ENCODE measurements around the gene CRIP3.

DNA sequence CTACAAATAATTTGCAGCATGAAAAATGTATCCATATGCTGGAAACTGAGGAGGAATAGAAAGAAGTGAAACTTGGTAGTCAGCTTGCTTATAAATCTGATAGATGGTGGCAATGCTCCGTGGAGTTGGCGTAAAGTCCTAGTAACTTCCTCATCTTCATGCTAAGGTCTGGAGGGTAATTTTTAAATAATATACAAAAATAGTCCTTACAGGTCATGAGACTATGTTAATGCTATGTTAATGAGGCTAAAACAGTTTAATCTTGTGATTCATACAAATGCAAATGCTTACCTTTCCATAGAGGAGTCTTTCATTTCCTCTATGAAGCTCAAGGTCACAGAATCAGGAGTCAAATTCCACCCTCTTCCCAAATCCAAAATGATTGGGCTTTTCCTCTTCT, 9.4 kb upstream of the CRIP3 start:
- TF ChIP-seq EGR1 (IDR thresholded peaks at IDR 0.05; ENCODE audit: borderline replicate concordance, low read depth, low read length): no peak
- TF ChIP-seq, protein P1, sequence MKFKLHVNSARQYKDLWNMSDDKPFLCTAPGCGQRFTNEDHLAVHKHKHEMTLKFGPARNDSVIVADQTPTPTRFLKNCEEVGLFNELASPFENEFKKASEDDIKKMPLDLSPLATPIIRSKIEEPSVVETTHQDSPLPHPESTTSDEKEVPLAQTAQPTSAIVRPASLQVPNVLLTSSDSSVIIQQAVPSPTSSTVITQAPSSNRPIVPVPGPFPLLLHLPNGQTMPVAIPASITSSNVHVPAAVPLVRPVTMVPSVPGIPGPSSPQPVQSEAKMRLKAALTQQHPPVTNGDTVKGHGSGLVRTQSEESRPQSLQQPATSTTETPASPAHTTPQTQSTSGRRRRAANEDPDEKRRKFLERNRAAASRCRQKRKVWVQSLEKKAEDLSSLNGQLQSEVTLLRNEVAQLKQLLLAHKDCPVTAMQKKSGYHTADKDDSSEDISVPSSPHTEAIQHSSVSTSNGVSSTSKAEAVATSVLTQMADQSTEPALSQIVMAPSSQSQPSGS (IDR thresholded peaks at IDR 0.05; ENCODE audit: low read length): no peak
- TF ChIP-seq, protein P2, sequence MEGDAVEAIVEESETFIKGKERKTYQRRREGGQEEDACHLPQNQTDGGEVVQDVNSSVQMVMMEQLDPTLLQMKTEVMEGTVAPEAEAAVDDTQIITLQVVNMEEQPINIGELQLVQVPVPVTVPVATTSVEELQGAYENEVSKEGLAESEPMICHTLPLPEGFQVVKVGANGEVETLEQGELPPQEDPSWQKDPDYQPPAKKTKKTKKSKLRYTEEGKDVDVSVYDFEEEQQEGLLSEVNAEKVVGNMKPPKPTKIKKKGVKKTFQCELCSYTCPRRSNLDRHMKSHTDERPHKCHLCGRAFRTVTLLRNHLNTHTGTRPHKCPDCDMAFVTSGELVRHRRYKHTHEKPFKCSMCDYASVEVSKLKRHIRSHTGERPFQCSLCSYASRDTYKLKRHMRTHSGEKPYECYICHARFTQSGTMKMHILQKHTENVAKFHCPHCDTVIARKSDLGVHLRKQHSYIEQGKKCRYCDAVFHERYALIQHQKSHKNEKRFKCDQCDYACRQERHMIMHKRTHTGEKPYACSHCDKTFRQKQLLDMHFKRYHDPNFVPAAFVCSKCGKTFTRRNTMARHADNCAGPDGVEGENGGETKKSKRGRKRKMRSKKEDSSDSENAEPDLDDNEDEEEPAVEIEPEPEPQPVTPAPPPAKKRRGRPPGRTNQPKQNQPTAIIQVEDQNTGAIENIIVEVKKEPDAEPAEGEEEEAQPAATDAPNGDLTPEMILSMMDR (IDR thresholded peaks at IDR 0.05; ENCODE audit: control extremely low read depth in 1 of 3, insufficient read depth in 1 of 3, low read depth in 1 of 3, low read length in 3 of 3): no peak
- TF ChIP-seq, protein P3, sequence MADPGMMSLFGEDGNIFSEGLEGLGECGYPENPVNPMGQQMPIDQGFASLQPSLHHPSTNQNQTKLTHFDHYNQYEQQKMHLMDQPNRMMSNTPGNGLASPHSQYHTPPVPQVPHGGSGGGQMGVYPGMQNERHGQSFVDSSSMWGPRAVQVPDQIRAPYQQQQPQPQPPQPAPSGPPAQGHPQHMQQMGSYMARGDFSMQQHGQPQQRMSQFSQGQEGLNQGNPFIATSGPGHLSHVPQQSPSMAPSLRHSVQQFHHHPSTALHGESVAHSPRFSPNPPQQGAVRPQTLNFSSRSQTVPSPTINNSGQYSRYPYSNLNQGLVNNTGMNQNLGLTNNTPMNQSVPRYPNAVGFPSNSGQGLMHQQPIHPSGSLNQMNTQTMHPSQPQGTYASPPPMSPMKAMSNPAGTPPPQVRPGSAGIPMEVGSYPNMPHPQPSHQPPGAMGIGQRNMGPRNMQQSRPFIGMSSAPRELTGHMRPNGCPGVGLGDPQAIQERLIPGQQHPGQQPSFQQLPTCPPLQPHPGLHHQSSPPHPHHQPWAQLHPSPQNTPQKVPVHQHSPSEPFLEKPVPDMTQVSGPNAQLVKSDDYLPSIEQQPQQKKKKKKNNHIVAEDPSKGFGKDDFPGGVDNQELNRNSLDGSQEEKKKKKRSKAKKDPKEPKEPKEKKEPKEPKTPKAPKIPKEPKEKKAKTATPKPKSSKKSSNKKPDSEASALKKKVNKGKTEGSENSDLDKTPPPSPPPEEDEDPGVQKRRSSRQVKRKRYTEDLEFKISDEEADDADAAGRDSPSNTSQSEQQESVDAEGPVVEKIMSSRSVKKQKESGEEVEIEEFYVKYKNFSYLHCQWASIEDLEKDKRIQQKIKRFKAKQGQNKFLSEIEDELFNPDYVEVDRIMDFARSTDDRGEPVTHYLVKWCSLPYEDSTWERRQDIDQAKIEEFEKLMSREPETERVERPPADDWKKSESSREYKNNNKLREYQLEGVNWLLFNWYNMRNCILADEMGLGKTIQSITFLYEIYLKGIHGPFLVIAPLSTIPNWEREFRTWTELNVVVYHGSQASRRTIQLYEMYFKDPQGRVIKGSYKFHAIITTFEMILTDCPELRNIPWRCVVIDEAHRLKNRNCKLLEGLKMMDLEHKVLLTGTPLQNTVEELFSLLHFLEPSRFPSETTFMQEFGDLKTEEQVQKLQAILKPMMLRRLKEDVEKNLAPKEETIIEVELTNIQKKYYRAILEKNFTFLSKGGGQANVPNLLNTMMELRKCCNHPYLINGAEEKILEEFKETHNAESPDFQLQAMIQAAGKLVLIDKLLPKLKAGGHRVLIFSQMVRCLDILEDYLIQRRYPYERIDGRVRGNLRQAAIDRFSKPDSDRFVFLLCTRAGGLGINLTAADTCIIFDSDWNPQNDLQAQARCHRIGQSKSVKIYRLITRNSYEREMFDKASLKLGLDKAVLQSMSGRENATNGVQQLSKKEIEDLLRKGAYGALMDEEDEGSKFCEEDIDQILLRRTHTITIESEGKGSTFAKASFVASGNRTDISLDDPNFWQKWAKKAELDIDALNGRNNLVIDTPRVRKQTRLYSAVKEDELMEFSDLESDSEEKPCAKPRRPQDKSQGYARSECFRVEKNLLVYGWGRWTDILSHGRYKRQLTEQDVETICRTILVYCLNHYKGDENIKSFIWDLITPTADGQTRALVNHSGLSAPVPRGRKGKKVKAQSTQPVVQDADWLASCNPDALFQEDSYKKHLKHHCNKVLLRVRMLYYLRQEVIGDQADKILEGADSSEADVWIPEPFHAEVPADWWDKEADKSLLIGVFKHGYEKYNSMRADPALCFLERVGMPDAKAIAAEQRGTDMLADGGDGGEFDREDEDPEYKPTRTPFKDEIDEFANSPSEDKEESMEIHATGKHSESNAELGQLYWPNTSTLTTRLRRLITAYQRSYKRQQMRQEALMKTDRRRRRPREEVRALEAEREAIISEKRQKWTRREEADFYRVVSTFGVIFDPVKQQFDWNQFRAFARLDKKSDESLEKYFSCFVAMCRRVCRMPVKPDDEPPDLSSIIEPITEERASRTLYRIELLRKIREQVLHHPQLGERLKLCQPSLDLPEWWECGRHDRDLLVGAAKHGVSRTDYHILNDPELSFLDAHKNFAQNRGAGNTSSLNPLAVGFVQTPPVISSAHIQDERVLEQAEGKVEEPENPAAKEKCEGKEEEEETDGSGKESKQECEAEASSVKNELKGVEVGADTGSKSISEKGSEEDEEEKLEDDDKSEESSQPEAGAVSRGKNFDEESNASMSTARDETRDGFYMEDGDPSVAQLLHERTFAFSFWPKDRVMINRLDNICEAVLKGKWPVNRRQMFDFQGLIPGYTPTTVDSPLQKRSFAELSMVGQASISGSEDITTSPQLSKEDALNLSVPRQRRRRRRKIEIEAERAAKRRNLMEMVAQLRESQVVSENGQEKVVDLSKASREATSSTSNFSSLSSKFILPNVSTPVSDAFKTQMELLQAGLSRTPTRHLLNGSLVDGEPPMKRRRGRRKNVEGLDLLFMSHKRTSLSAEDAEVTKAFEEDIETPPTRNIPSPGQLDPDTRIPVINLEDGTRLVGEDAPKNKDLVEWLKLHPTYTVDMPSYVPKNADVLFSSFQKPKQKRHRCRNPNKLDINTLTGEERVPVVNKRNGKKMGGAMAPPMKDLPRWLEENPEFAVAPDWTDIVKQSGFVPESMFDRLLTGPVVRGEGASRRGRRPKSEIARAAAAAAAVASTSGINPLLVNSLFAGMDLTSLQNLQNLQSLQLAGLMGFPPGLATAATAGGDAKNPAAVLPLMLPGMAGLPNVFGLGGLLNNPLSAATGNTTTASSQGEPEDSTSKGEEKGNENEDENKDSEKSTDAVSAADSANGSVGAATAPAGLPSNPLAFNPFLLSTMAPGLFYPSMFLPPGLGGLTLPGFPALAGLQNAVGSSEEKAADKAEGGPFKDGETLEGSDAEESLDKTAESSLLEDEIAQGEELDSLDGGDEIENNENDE (IDR thresholded peaks at IDR 0.05; ENCODE audit: insufficient replicate concordance, low read length): no peak
- TF ChIP-seq RFX5 (IDR thresholded peaks at IDR 0.05; ENCODE audit: borderline replicate concordance, low read depth, low read length): no peak
